H1 (cell line): ENCODE data around the gene OAT. TPM values are rescaled to one million over a fixed set of nuclear protein-coding genes. Genes with fewer than 3 reads are reported as not detected.

ENCODE experiments used
- CTCF ChIA-PET: fragments of 300-600 bp; sonication (Branson Sonifier 250); formaldehyde crosslinking; loops from one replicate; lab custom pipeline; 2021; ENCODE audit not compliant: partially characterized antibody; lab: Charles Lee
- POLR2A ChIA-PET: fragments of 300-600 bp; sonication (Branson Sonifier 250); formaldehyde crosslinking; loops from one replicate; lab custom pipeline; 2021; ENCODE audit warnings: inconsistent platforms; ENCODE audit not compliant: partially characterized antibody; lab: Charles Lee
- DNase-seq, 2 experiments: peaks; one replicate each; pipeline versions ENCODE4 v3.0.0 to v3.0.0-alpha.2; 2010 to 2022; ENCODE audit warnings: low spot score in 2 of 2, low read depth in 1 of 2, mixed read lengths in 1 of 2
- FAIRE-seq: peaks from 2 replicates; lab custom pipeline; 2011; peaks lifted over from hg19 to GRCh38; lab: Jason Lieb, UNC
- H2AFZ ChIP-seq: 2 replicates; pipeline ENCODE4 v1.8.1; 2012; ENCODE audit warnings: low read length, inconsistent platforms
- H2AK5ac ChIP-seq: 2 replicates; pipeline ENCODE4 v1.6.1; 2013; ENCODE audit warnings: low read depth, low read length
- H2BK120ac ChIP-seq: replicated peaks from 2 replicates; pipeline ENCODE3; 2013; ENCODE audit warnings: low read depth, low read length, inconsistent platforms
- H2BK12ac ChIP-seq: 2 replicates; pipeline ENCODE4 v1.6.1; 2013; ENCODE audit warnings: low read depth, low read length
- H2BK15ac ChIP-seq: 2 replicates; pipeline ENCODE4 v1.6.1; 2013; ENCODE audit warnings: low read length
- H2BK20ac ChIP-seq: 2 replicates; pipeline ENCODE4 v1.6.1; 2013; ENCODE audit warnings: low read length
- H2BK5ac ChIP-seq: 2 replicates; pipeline ENCODE4 v1.6.1; 2013; ENCODE audit warnings: low read depth, low read length
- H3K14ac ChIP-seq: 2 replicates; pipeline ENCODE4 v1.6.1; 2013; ENCODE audit warnings: inconsistent platforms; ENCODE audit not compliant: insufficient read length
- H3K18ac ChIP-seq: 2 replicates; pipeline ENCODE4 v1.6.1; 2013; ENCODE audit warnings: low read length; ENCODE audit errors: extremely low read depth
- H3K23ac ChIP-seq: 2 replicates; pipeline ENCODE4 v1.6.1; 2013; ENCODE audit warnings: inconsistent platforms; ENCODE audit not compliant: insufficient read length
- H3K23me2 ChIP-seq: 2 replicates; pipeline ENCODE4 v1.6.1; 2013; ENCODE audit warnings: low read depth, low read length
- H3K27ac ChIP-seq: 2 replicates; pipeline ENCODE4 v1.6.1; 2011; ENCODE audit warnings: low read depth, low read length, inconsistent platforms
- H3K27me3 ChIP-seq, 4 experiments: replicated peaks in 1 of 4; 1 replicate in 1 of 4; 2 replicates in 3 of 4; pipeline versions ENCODE4 v1.6.1 to v1.8.1; 2011 to 2013; ENCODE audit warnings: low read length in 3 of 4, mild to moderate bottlenecking in 3 of 4, inconsistent platforms in 2 of 4, mixed read lengths in 2 of 4, moderate library complexity in 1 of 4; ENCODE audit not compliant: control insufficient read depth in 3 of 4, insufficient read depth in 3 of 4; ENCODE audit errors: extremely low read depth in 1 of 4
- H3K36me3 ChIP-seq, 4 experiments: 2 replicates each; pipeline versions ENCODE4 v1.6.1 to v1.8.1; 2011 to 2013; ENCODE audit warnings: mild to moderate bottlenecking in 4 of 4, low read length in 3 of 4, moderate library complexity in 2 of 4, control low read depth in 1 of 4, inconsistent platforms in 1 of 4; ENCODE audit not compliant: insufficient read depth in 4 of 4, control insufficient read depth in 2 of 4
- H3K4ac ChIP-seq: replicated peaks from 2 replicates; pipeline ENCODE3; 2013; ENCODE audit warnings: low read length, low read depth, mixed read lengths, inconsistent platforms; ENCODE audit not compliant: insufficient read length
- H3K4me1 ChIP-seq, 4 experiments: replicated peaks in 1 of 4; 1 replicate in 1 of 4; 2 replicates in 3 of 4; pipeline versions ENCODE4 v1.6.1 to v1.8.1; 2011 to 2013; ENCODE audit warnings: low read length in 3 of 4, inconsistent platforms in 2 of 4, mixed read lengths in 1 of 4; ENCODE audit not compliant: insufficient read depth in 4 of 4, control insufficient read depth in 3 of 4
- H3K4me2 ChIP-seq, 2 experiments: 2 replicates each; pipeline versions ENCODE4 v1.6.1 to v1.8.1; 2011 to 2013; ENCODE audit warnings: low read depth in 2 of 2, low read length in 2 of 2, control low read depth in 1 of 2, inconsistent platforms in 1 of 2, mild to moderate bottlenecking in 1 of 2; ENCODE audit not compliant: insufficient read depth in 1 of 2
- H3K4me3 ChIP-seq, 4 experiments: fragments of 200-600, 300-600 bp in 1 of 4; sonication (generic), shearing (Covaris generic), sonication (Bioruptor Twin) in 1 of 4; 2 replicates each; pipeline versions ENCODE4 v1.5.1 to v1.8.1; 2011 to 2016; ENCODE audit warnings: low read length in 4 of 4, low read depth in 3 of 4, control low read depth in 2 of 4, inconsistent platforms in 2 of 4, mild to moderate bottlenecking in 2 of 4, mixed read lengths in 1 of 4, moderate library complexity in 1 of 4; ENCODE audit not compliant: insufficient read depth in 2 of 4; ENCODE audit errors: extremely low read depth in 1 of 4
- H3K56ac ChIP-seq: replicated peaks from 2 replicates; pipeline ENCODE3; 2013; ENCODE audit warnings: low read depth, mild to moderate bottlenecking, mixed read lengths, low read length, inconsistent platforms; ENCODE audit not compliant: insufficient read length
- H3K79me1 ChIP-seq: 2 replicates; pipeline ENCODE4 v1.6.1; 2013; ENCODE audit warnings: low read depth, low read length, control low read depth
- H3K79me2 ChIP-seq, 2 experiments: 2 replicates each; pipeline versions ENCODE4 v1.6.1 to v1.8.1; 2012 to 2013; ENCODE audit warnings: low read length in 2 of 2, mild to moderate bottlenecking in 2 of 2, inconsistent platforms in 1 of 2; ENCODE audit not compliant: insufficient read depth in 2 of 2, control insufficient read depth in 1 of 2
- H3K9ac ChIP-seq, 4 experiments: replicated peaks in 1 of 4; 1 replicate in 1 of 4; 2 replicates in 3 of 4; pipeline versions ENCODE4 v1.6.1 to v1.8.1; 2011 to 2013; ENCODE audit warnings: low read depth in 3 of 4, low read length in 3 of 4, control low read depth in 2 of 4, mild to moderate bottlenecking in 2 of 4, moderate library complexity in 2 of 4, inconsistent platforms in 1 of 4; ENCODE audit errors: extremely low read depth in 1 of 4
- H3K9me3 ChIP-seq, 2 experiments: 2 replicates each; pipeline versions ENCODE4 v1.6.1 to v1.8.1; 2012 to 2013; ENCODE audit warnings: mild to moderate bottlenecking in 2 of 2, moderate library complexity in 2 of 2, control low read depth in 1 of 2, inconsistent platforms in 1 of 2, low read depth in 1 of 2, low read length in 1 of 2, mixed read lengths in 1 of 2; ENCODE audit not compliant: insufficient read depth in 2 of 2
- H4K20me1 ChIP-seq, 2 experiments: replicated peaks in 1 of 2; 2 replicates each; pipeline versions ENCODE3 to v1.8.1; 2011 to 2013; ENCODE audit warnings: inconsistent platforms in 2 of 2, low read length in 2 of 2, mild to moderate bottlenecking in 1 of 2; ENCODE audit not compliant: insufficient read depth in 2 of 2, control insufficient read depth in 1 of 2
- H4K5ac ChIP-seq: 2 replicates; pipeline ENCODE4 v1.6.1; 2013; ENCODE audit warnings: low read length, low read depth, mixed read lengths, inconsistent platforms; ENCODE audit not compliant: insufficient read length
- H4K8ac ChIP-seq: 2 replicates; pipeline ENCODE4 v1.8.0; 2013; ENCODE audit warnings: mild to moderate bottlenecking, moderate library complexity, low read length, inconsistent platforms; ENCODE audit not compliant: insufficient read depth; ENCODE audit errors: extremely low read depth
- H4K91ac ChIP-seq: replicated peaks from 2 replicates; pipeline ENCODE3; 2013; ENCODE audit warnings: low read length, mixed read lengths, inconsistent platforms; ENCODE audit not compliant: insufficient read length
- EP300 ChIP-seq, 2 experiments: IDR thresholded peaks; 1 replicate in 1 of 2; 2 replicates in 1 of 2; pipeline ENCODE4 v1.6.1; 2011 to 2012; ENCODE audit warnings: low read depth in 2 of 2, low read length in 2 of 2, mild to moderate bottlenecking in 2 of 2, borderline replicate concordance in 1 of 2, inconsistent platforms in 1 of 2, moderate library complexity in 1 of 2
- GABPA ChIP-seq: IDR thresholded peaks from 2 replicates; pipeline ENCODE4 v1.6.1; 2011; ENCODE audit warnings: mild to moderate bottlenecking, low read length, moderate library complexity, borderline replicate concordance; ENCODE audit not compliant: insufficient read depth
- JUND ChIP-seq: IDR thresholded peaks from 2 replicates; pipeline ENCODE4 v1.6.1; 2011; ENCODE audit warnings: mild to moderate bottlenecking, improper control_type of control experiment, low read length
- PHF8 ChIP-seq: fragments of 200-600 bp; sonication (generic); conservative IDR thresholded peaks from 2 replicates; pipeline ENCODE4 v1.7.1; 2012; ENCODE audit warnings: low read depth, mild to moderate bottlenecking, inconsistent platforms, low read length, moderate library complexity
- SP4 ChIP-seq: IDR thresholded peaks from 2 replicates; pipeline ENCODE4 v1.6.1; 2012; ENCODE audit warnings: low read length, inconsistent platforms
- TEAD4 ChIP-seq: IDR thresholded peaks from 2 replicates; pipeline ENCODE4 v1.6.1; 2012; ENCODE audit warnings: low read depth, low read length, inconsistent platforms, mixed read lengths
- WGBS, 2 experiments: shearing (Covaris generic) in 1 of 2; methylation state at CpG; one replicate each; pipeline versions ENCODE4 v1.1.6 to v1.1.7; 2013 to 2015; ENCODE audit warnings: low lambda C conversion rate in 2 of 2, mixed read lengths in 2 of 2, inconsistent platforms in 1 of 2, low coverage in 1 of 2, missing lambda C conversion rate in 1 of 2; ENCODE audit not compliant: insufficient replicate concordance in 2 of 2, insufficient coverage in 1 of 2, insufficient read length in 1 of 2; ENCODE audit errors: extremely low coverage in 1 of 2, missing lambda C conversion rate in 1 of 2; 5-methylcytosine and 5-hydroxymethylcytosine counted together
- polyA plus RNA-seq, 7 experiments: library from polyadenylated mRNA; depleted of rRNA in 3 of 7; stranded (reverse) in 5 of 7; unstranded in 2 of 7; fragments of >200 nt in 5 of 7; fragments of 200-250 nt in 2 of 7; gene quantifications; 1 replicate in 5 of 7; 2 replicates in 1 of 7; 4 replicates in 1 of 7; pipeline versions ENCODE4 v1.2.1 to v1.2.3, GENCODE V29; 2011 to 2013; ENCODE audit warnings: missing spikeins in 2 of 7, mixed read lengths in 2 of 7
- total RNA-seq: library from RNA; stranded (reverse); fragmentation: NEBNext Ultra II Directional; extraction: Animal tissue kit (Norgen Biotek cat#: 25700); gene quantifications from 2 replicates; pipeline ENCODE4 v1.2.1, GENCODE V29; 2021

The OAT gene
- total and polyA plus RNA-seq, 2 of the 8 experiments (the other 6 are each of a cell fraction or from before 2014, with no cell fraction given): 67.8 to 121 TPM

GRCh38 chr10:124446830-124447750, 28.4 kb upstream of the OAT start:
- POLR2A ChIA-PET: interaction anchor here (0.7 to 6.5 kb wide), 3 partner anchors 8 to 28 kb away, joined by 3 to 43 read pairs (median 4); partner anchors contain the start of gene OAT
- Histone ChIP-seq H3K79me2 (no peaks in the 10 kb centered on the region), H2AK5ac (no peak overlapping the region), H2BK120ac (no peak overlapping the region), H2BK15ac (no peak overlapping the region), H3K79me1 (no peaks in the 10 kb centered on the region), H3K4me1 (peaks cover 10 to 23% (median 13%) of the 10 kb centered on the region in 4 experiments), H3K27me3 (peaks cover 1 to 50% (median 38%) of the 10 kb centered on the region in 4 experiments), H3K23me2 (peaks cover 23% of the 10 kb centered on the region), H3K9me3 (no peaks in the 10 kb centered on the region), H3K9ac (no peak overlapping the region), H2BK20ac (no peak overlapping the region), H3K4me3 (peak overlapping the region; percentile 33 to 72 (median 66)), H4K20me1 (peaks cover 0 to 15% of the 10 kb centered on the region in 2 experiments), H3K4ac (no peak overlapping the region), H3K27ac (no peak overlapping the region), H3K18ac (no peak overlapping the region), H4K5ac (no peak overlapping the region), H2BK5ac (no peak overlapping the region), H3K56ac (no peak overlapping the region), H2BK12ac (no peak overlapping the region), H3K14ac (no peak overlapping the region), H4K8ac (no peak overlapping the region), H3K4me2 (peak overlapping the region; percentile 95 to 96), H2AFZ (no peak overlapping the region), H3K23ac (no peak overlapping the region), H4K91ac (no peak overlapping the region), H3K36me3 (peaks cover 0 to 2% (median 0%) of the 10 kb centered on the region in 4 experiments; a peak in 1 of 8 replicates)
- peak in 1 of 2 experiments; percentile 67; a peak in 1 of 3 replicates for TF ChIP-seq EP300 (IDR thresholded peaks at IDR 0.05; ENCODE audit: borderline replicate concordance in 1 of 2, low read depth in 2 of 2, low read length in 2 of 2)
- TF ChIP-seq PHF8: no peak
- TF ChIP-seq GABPA: 0 out of 2 replicates have a peak, but pooled peaks have one; percentile 35
- TF ChIP-seq JUND: peak; percentile 46; the same call in 1 of the 2 replicates
- TF ChIP-seq TEAD4: no peak
- TF ChIP-seq SP4: no peak
- CTCF ChIA-PET: interaction anchor here (0.6 kb wide), 1 partner anchor 82 kb away, joined by 3 read pairs; no protein-coding TSS in a partner anchor
- WGBS, 2 experiments: 37% methylated on average over 49 of the region's 71 CpGs; no CpG with 5 or more reads in 1 of the 2 experiments
- FAIRE-seq (peak; percentile 39), DNase-seq (no peak)
